C4-2B (cell line): ENCODE results near the gene SERTAD3.
"Not testable (repeated sequence)": the region's sequence is repeated elsewhere in the genome, so short reads cannot be mapped to it uniquely, and the experiment has no call there.

Experiments used
- H3K27ac ChIP-seq: fragments of 450-650 bp; 2 replicates; pipeline ENCODE4 v1.5.1; 2017
- ZFX ChIP-seq: fragments of 450-650 bp; IDR thresholded peaks from 2 replicates; pipeline ENCODE4 v1.6.1; 2017
- TF ChIP-seq, protein P1 (sequence below): fragments of 450-650 bp; conservative IDR thresholded peaks from 2 replicates; pipeline ENCODE4 v1.5.1; 2017; ENCODE audit warnings: mild to moderate bottlenecking

The SERTAD3 gene

DNA sequence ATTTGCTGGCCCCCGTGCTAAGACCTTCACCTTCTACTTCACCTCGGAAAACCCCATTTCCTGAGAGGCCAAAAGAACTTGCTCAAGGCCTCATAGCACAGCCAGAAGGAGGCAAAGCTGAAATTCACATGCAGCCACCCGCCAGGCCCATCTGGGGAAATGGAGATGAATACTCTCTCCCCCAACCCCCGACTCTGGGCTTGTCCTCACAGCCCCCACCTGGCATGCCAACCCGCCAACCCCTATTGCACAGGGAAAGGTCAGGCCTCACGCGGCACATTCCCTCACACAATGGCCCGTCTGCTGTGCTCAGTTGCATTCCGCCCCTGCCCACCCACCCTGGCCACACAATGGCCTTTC is 34.1 kb downstream of the SERTAD3 start:
- TF ChIP-seq, protein P1, sequence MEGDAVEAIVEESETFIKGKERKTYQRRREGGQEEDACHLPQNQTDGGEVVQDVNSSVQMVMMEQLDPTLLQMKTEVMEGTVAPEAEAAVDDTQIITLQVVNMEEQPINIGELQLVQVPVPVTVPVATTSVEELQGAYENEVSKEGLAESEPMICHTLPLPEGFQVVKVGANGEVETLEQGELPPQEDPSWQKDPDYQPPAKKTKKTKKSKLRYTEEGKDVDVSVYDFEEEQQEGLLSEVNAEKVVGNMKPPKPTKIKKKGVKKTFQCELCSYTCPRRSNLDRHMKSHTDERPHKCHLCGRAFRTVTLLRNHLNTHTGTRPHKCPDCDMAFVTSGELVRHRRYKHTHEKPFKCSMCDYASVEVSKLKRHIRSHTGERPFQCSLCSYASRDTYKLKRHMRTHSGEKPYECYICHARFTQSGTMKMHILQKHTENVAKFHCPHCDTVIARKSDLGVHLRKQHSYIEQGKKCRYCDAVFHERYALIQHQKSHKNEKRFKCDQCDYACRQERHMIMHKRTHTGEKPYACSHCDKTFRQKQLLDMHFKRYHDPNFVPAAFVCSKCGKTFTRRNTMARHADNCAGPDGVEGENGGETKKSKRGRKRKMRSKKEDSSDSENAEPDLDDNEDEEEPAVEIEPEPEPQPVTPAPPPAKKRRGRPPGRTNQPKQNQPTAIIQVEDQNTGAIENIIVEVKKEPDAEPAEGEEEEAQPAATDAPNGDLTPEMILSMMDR, result no peak
- no peak for TF ChIP-seq ZFX
- H3K27ac ChIP-seq, result no peak overlapping the region

DNA sequence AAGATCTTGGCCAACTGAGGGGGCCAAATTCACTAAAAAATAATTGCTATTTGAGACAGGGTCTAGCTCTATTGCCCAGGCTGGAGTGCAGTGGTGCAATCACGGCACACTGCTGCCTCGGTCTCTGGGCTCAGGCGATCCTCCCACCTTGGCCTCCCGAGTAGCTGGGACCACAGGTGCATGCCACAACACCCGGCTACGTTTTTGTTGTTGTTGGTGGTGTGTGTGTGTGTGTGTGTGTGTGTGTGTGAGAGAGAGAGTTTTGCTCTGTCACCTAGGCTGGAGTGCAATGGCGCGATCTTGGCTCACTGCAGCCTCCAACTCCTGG is 35.6 kb downstream of the SERTAD3 start:
- H3K27ac ChIP-seq, result not testable (repeated sequence)

DNA sequence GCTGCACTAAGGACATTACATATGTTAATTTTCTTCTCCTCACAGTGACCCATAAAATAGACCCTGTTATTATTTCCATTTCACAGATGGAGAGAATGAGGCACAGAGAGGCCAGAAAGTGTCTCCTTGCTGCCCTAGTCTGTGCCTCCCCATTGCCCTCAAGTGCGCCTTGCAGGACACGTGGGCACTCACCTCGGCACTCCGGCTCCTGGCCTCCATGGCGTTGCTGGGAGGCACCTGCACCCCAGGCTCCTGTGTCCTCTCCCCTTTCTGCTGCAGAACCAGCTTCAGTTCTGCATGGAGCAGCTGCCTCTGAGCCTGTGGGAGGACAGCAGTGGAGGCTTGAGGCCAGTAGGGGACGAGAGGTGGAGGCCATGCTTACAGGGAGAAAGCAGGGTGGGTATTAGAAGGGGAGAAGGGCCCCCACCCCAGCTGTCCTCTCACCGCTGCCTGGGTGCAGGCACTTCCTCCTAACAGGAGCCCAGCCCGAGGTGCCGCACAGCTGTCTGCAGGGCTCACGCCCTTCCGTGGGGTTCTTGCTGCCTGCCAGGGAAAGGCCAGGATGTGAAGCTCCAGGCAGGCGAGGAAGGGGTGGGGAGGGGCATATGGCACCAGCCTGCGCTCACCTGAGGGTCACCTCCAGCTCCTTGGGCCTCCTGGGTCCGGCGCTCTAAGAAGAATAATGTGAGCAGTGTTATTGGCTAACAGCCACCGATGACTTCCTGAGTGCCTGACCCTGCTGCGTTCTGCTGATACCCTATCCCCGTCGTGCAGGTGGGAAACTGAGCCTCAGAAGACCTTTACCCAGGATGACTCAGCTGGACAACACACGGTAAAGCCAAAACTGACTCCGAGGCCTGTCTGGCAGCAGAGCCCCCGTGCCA is 36.2 kb downstream of the SERTAD3 start:
- H3K27ac ChIP-seq, result no peak overlapping the region
- no peak for TF ChIP-seq ZFX
- TF ChIP-seq, protein P1, result no peak

DNA sequence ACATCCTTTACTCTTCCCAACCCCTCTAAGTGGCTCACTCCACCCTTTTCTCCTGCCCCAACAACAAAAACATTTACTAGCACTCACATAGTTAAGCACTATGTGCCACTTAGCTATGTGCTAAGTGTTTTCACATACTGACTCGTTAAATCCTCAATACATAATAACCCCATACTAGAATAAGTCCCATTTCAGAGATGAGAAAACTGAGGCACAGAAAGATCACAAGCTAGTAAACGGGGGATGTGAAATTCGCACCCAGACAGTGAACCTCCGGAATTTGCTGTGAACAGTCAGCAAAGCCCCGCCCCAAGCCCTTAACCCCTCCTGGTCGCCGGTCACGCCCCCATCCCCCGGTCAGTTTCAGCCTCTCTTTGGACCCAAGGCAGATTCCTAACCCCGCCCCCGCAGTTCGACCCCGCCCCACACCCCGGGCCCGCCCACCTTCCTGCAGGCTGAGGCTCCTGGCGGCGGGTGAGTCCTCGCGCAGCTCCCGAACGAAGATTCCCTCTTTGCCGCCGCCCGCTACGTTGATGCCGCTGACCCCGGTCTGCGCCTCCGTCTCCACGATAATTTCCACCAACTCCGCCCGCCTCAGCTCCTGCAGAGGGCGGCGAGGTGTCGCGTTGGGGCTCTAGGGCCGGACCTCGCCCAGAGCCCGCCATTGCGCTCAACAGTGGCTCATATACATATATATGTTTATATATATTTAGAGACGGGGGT is 40.7 kb downstream of the SERTAD3 start:
- no peak overlapping the region for H3K27ac ChIP-seq
- TF ChIP-seq, protein P1, result no peak
- no peak for TF ChIP-seq ZFX

DNA sequence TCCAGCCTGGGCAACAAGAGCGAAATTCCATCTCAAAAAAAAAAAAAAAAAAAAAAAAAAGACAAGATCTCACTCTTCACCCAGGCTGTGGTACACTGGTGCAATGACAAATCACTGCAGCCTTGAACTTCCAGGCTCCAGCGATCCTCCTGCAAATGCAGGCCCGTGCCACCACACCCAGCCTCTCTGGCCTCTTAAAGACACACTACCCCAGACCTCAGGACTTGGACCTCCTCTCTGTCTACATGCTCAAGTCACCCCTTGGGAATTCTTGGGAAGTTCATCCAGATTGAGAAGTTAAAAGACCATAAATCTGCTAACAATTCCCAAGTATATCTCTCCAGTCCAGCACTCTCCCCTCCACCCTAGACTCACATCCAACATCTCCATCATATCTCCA is 43.6 kb downstream of the SERTAD3 start:
- no peak overlapping the region for H3K27ac ChIP-seq
- TF ChIP-seq, protein P1, result no peak

DNA sequence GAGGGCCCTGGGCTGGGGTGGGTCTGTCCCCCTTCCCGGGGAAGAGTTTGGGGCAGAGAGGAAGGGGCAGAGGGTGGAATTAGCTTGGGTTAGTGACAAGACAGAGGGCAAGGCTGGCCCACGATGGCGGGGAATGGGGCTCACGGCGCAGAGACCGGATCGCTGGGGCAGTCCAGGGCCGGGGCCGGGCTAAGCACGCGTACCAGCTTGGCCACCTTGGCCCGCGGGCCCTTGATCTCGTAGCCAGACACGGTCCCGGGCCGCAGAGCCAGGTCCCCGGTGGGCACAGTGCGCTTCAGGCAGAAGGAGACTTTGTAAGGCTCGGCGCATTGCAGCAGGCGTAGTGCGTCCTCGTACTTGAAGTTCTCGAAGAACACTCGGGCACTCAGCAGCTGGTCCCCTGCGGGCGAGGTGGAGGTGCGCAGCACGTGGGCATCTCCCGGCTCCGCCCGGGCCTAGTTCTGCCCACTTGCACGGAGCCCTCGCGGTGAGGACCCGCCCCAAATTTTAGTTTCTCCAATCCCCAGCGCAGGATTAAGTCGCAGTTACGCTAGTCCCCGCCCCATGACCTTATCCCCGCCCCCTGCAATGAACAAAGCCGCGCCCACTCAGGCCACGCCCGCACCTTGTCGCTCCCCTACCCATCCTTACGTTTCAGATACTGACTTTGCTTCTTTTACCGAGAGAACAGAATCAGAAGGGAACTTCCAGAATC is 45.6 kb downstream of the SERTAD3 start:
- H3K27ac ChIP-seq, result no peak overlapping the region
- TF ChIP-seq ZFX, result no peak
- TF ChIP-seq, protein P1, result no peak

DNA sequence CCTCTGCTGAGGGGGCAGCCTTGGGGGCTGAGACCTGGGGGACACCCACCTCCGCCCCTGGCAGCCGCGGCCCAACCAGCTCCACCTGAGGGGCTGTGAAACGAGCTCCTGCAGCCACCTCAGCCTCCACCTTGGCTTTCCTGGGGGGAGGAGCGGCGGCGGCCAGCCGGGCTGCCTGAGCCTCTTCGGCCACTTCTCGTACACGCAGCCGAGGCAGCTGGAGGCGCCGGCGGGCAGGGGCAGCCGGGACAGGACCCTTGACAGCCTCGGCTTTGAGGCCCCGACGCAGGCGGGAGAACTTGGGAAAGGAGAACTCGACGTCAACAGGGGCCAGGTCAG is 46.6 kb downstream of the SERTAD3 start:
- TF ChIP-seq, protein P1, result no peak
- TF ChIP-seq ZFX, result no peak

More for the DNA sequence above, 46.6 kb downstream of the SERTAD3 start:
- H3K27ac ChIP-seq, result no peak overlapping the region
